ENCODE measurements around the gene IL31.
"Not testable (repeated sequence)": the region's sequence is repeated elsewhere in the genome, so short reads cannot be mapped to it uniquely, and the experiment has no call there.

Gene IL31

GRCh38 chr12:122174155-122174845 is at the start of gene IL31:
Gene IL31 (minus strand): TSS chr12:122174221. CDS start chr12:122174172, 49 bp downstream.
- no peak for DNase-seq

GRCh38 chr12:122216445-122216844 is 42.4 kb upstream of the IL31 start:
- DNase-seq: no peak

DNA sequence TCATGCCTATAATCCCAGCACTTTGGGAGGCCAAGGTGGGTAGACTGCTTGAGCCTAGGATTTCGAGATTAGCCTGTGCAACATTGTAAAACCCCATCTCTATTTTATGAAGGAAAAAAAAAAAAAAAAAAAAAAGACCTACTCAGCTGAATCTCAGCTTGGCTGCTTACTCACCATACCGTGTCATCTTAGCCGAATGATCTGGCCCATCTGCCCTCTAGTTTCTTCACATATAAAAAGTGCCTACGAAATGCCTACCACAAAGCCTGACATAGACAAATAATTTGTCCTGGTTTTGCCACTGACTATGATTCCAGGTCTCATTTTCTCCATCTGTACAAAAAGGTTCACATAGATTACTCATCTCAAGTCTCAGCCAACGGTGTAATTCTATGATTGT is 41.8 kb upstream of the IL31 start:
- DNase-seq: no peak

- no peak for DNase-seq
These were observed 34.2 kb upstream of the IL31 start for GRCh38 chr12:122208073-122208820.

GRCh38 chr12:122207391-122207790 is 33.4 kb upstream of the IL31 start:
- DNase-seq: no peak

DNA sequence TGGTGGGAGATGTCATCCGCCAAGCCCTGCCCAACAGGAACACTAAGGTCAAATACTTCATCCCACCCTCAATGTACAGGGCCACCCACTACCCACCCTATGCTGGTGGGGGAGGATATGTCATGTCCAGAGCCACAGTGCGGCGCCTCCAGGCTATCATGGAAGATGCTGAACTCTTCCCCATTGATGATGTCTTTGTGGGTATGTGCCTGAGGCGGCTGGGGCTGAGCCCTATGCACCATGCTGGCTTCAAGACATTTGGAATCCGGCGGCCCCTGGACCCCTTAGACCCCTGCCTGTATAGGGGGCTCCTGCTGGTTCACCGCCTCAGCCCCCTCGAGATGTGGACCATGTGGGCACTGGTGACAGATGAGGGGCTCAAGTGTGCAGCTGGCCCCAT is 33.0 kb upstream of the IL31 start:
- DNase-seq: no peak

DNA sequence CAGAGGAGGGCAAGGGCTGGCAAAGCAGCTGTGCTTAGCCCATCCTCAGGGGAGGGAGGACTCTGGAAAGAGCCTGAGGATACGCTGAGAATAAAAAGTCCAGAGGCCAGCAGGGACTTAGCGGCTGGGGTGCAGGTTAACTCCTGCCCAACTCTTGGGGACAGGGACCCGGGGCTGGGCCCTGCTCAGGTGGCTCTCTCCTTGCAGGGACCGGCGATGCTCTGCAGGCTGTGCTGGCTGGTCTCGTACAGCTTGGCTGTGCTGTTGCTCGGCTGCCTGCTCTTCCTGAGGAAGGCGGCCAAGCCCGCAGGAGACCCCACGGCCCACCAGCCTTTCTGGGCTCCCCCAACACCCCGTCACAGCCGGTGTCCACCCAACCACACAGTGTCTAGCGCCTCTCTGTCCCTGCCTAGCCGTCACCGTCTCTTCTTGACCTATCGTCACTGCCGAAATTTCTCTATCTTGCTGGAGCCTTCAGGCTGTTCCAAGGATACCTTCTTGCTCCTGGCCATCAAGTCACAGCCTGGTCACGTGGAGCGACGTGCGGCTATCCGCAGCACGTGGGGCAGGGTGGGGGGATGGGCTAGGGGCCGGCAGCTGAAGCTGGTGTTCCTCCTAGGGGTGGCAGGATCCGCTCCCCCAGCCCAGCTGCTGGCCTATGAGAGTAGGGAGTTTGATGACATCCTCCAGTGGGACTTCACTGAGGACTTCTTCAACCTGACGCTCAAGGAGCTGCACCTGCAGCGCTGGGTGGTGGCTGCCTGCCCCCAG is 32.3 kb upstream of the IL31 start:
- DNase-seq: no peak

GRCh38 chr12:122205053-122205925 is 31.3 kb upstream of the IL31 start:
- no peak for DNase-seq

DNA sequence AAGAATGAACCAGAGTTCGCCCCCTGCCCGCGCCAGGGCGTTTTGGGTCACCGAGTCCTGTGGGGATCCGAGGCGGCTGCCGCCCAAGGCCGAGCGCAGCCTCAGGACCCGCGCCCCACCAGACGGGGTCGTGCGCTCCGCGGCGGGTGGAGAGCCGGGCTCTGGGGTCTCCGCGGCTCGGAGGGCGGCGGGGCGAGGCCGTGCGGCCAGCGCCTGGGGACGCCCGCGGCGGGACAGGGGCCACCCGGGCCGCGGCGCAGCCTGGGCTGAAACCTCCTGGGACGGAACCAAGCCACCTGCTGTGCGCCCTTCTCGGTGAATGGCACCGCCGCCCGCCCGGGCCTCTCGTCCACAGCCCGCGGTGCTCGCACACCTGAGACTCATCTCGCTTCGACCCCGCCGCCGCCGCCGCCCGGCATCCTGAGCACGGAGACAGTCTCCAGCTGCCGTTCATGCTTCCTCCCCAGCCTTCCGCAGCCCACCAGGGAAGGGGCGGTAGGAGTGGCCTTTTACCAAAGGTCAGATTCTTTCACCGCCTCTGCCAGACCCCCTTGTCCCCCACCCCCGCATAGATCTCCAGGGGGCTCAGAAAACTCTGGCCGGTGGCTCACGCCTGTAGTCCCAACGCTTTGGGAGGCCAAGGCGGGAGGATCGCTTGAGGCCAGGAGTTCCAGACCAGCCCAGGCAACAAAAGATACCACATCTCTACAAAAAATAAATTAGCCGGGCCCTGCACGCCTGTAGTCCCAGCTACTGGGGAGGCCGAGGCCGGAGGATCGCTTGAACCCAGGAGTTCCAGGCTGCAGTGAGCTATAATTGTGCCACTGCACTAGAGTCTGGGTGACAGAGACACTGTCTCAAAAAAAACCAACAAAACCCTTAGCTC is 30.4 kb upstream of the IL31 start:
- no peak for DNase-seq

GRCh38 chr12:122203301-122204166 is 29.5 kb upstream of the IL31 start, which contains the start of gene B3GNT4:
Gene B3GNT4 (plus strand): TSS chr12:122203709. CDS start chr12:122204619, 910 bp downstream.
- no peak for DNase-seq

GRCh38 chr12:122202811-122203210 is 28.8 kb upstream of the IL31 start:
- DNase-seq: not testable (repeated sequence)

GRCh38 chr12:122202017-122202416 is 28.0 kb upstream of the IL31 start:
- no peak for DNase-seq

- DNase-seq: no peak
These were observed 27.4 kb upstream of the IL31 start for GRCh38 chr12:122201381-122201780.

- DNase-seq: no peak
These were observed 26.6 kb upstream of the IL31 start for GRCh38 chr12:122200541-122201175.

DNA sequence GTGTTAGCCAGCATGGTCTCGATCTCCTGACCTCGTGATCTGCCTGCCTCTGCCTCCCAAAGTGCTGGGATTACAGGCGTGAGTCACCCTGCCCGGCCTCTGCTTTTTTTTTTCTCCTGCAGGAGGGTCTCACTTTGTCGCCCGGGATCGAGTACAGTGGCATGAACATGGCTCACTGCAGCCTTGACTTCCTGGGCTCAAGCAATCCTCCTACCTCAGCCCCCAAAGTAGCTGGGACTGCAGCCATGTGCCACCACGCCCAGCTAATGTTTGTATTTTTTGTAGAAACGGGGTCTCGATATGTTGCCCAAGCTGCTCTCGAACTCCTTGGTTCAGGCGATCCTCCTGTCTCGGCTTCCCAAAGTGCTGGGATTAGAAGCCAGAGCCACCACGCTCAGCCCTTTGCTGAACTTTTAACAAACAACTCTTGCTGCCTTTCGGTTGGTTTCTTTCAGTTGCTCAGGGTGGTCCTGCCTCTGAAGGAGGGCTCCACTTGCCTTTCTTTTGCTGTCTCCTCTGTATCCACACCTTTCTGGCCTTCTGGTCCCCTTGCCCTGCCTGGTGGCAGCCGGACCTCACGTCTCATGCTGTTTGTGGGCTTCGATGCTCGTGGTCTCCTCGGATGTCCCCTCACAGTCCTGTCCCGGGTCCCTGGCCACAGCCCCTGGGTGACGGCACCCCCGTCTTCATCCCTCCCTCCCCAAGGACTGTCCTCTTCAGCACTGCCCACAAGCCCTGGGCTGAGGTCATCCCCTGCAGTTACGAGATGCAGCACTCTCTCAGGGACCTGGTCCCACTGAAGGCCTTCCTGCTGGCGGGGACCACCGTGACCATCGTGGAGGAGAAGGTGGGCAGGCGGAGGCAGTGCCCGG is 25.7 kb upstream of the IL31 start:
- DNase-seq: no peak

GRCh38 chr12:122197612-122197966 is 23.6 kb upstream of the IL31 start:
- DNase-seq: no peak

- DNase-seq: no peak
These were observed 21.4 kb upstream of the IL31 start for GRCh38 chr12:122195405-122195804.

DNA sequence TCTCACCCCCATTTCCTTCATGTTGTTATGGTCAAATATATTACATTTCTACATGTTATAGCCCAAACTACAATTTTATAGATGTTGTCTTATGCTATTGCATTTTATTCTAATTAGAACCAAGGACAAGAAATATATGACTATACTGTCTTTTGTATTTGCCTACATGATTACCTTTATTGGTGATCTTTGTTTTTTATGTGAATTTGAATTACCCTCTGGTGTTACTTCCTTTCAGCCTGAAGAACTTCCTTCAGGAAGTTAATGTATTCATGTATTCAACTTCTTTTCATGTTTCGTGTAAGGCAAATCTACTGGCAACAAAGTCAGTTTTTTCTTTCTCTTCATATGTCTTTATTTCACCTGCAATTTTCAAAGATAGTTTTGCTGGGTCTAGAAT is 20.8 kb upstream of the IL31 start:
- no peak for DNase-seq

DNA sequence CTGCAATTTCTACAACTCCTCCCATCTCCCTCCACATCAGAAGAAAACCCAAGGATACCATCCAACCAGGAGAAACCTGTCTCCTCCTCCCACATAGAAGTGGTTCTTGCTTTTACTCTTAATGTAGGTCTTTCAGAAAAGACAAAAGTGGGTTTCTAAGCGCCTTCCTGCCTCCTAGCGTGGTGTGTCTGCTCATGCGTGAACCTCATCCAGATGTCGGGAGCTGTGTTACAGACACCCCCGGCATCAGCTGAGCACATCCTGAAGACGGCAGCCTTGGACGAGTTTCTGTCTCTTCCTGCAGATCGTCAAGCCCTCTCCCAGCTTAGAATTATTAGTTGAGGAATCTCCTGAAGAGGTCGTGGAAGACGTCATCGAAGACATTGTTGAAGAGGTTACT is 18.4 kb upstream of the IL31 start:
- DNase-seq: no peak
